SK-N-SH (cell line): Measurements from ENCODE around the gene TTC16.

Experiments used
- EZH2phosphoT487 ChIP-seq: fragments of 200-600 bp; sonication (generic); IDR thresholded peaks from 2 replicates; pipeline ENCODE4 v1.6.1; 2017; ENCODE audit warnings: low read depth, mixed run types, mild to moderate bottlenecking, antibody characterized with exemption, moderate library complexity, borderline replicate concordance
- YY1 ChIP-seq: IDR thresholded peaks from 2 replicates; pipeline ENCODE4 v1.4.0; 2012; ENCODE audit warnings: low read depth, mild to moderate bottlenecking
- TF ChIP-seq, protein P1 (sequence below): fragments of 200-600 bp; sonication (generic); IDR thresholded peaks from 2 replicates; pipeline ENCODE4 v1.6.1; 2017; ENCODE audit warnings: antibody characterized with exemption, mild to moderate bottlenecking, moderate library complexity

DNA sequence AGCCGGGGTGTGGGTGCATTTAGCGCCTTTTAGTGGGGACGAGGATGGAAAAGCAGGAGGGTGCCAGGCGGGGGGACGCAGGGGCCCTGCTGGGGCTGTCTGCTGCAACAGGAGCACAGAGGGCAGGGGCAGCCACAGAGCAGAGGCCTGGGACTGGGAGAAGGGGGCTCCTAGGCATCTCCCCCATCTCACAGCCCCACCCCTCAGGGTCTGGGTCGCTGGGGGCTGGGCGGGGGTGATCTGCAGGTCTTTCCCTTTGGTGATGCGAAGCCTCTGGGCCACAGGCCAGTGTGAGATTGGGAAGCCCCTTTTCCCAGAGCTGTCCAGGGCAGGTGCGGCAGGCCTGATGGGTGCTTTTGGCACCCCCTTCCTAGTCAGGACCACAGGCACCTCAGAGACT, 14.4 kb downstream of the TTC16 start:
- TF ChIP-seq, protein P1, sequence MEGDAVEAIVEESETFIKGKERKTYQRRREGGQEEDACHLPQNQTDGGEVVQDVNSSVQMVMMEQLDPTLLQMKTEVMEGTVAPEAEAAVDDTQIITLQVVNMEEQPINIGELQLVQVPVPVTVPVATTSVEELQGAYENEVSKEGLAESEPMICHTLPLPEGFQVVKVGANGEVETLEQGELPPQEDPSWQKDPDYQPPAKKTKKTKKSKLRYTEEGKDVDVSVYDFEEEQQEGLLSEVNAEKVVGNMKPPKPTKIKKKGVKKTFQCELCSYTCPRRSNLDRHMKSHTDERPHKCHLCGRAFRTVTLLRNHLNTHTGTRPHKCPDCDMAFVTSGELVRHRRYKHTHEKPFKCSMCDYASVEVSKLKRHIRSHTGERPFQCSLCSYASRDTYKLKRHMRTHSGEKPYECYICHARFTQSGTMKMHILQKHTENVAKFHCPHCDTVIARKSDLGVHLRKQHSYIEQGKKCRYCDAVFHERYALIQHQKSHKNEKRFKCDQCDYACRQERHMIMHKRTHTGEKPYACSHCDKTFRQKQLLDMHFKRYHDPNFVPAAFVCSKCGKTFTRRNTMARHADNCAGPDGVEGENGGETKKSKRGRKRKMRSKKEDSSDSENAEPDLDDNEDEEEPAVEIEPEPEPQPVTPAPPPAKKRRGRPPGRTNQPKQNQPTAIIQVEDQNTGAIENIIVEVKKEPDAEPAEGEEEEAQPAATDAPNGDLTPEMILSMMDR, result no peak
- TF ChIP-seq EZH2phosphoT487, result no peak
- no peak for TF ChIP-seq YY1
